OCI-LY3 (cell line): ENCODE measurements around the gene NEU1.
A peak's percentile ranks its signal among the peaks of the same experiment; 100 is the strongest.
"Not testable (repeated sequence)": the region's sequence is repeated elsewhere in the genome, so short reads cannot be mapped to it uniquely, and the experiment has no call there.

Source experiments
- H2AFZ ChIP-seq: fragments of 200-600, 300-600 bp; shearing (Covaris generic); 2 replicates; pipeline ENCODE4 v1.6.0; 2014; ENCODE audit warnings: antibody characterized with exemption, low read depth, low read length
- H3K27ac ChIP-seq: fragments of 200-600, 300-600 bp; sonication (generic); 2 replicates; pipeline ENCODE4 v1.5.1; 2014; ENCODE audit warnings: mild to moderate bottlenecking, low read length, moderate library complexity, mixed read lengths
- H3K27me3 ChIP-seq: fragments of 200-600, 300-600 bp; sonication (generic); 2 replicates; pipeline ENCODE4 v1.6.1; 2014; ENCODE audit warnings: low read depth, low read length, mixed read lengths
- H3K36me3 ChIP-seq: fragments of 200-600, 300-600 bp; sonication (generic); replicated peaks from 2 replicates; pipeline ENCODE3; 2014; ENCODE audit warnings: low read depth, low read length, mixed read lengths
- H3K4me1 ChIP-seq: fragments of 300-600, 200-600 bp; sonication (generic); 2 replicates; pipeline ENCODE4 v1.6.1; 2014; ENCODE audit warnings: low read length, mixed read lengths
- H3K4me2 ChIP-seq: fragments of 200-600, 300-600 bp; sonication (generic); 2 replicates; pipeline ENCODE4 v1.6.1; 2014; ENCODE audit warnings: low read length, mixed read lengths
- H3K4me3 ChIP-seq: fragments of 300-600, 200-600 bp; sonication (generic); 2 replicates; pipeline ENCODE4 v1.5.1; 2014; ENCODE audit warnings: antibody characterized with exemption, mild to moderate bottlenecking, low read length, moderate library complexity
- H3K79me2 ChIP-seq: fragments of 300-600, 200-600 bp; shearing (Covaris generic); 2 replicates; pipeline ENCODE4 v1.6.1; 2014; ENCODE audit warnings: mild to moderate bottlenecking, low read length, mixed read lengths
- H3K9ac ChIP-seq: fragments of 300-600, 200-600 bp; shearing (Covaris generic); 2 replicates; pipeline ENCODE4 v1.6.0; 2014; ENCODE audit warnings: mild to moderate bottlenecking, low read length, moderate library complexity
- H3K9me3 ChIP-seq: fragments of 200-600, 300-600 bp; shearing (Covaris generic); 2 replicates; pipeline ENCODE4 v1.6.1; 2014; ENCODE audit warnings: low read length, mixed read lengths; ENCODE audit not compliant: insufficient read depth
- H4K20me1 ChIP-seq: fragments of 200-600, 300-600 bp; sonication (generic); 2 replicates; pipeline ENCODE4 v1.6.1; 2016; ENCODE audit warnings: low read length, mixed read lengths; ENCODE audit not compliant: insufficient read depth
- CTCF ChIP-seq: fragments of 200-600, 300-600 bp; sonication (generic); IDR thresholded peaks from 2 replicates; pipeline ENCODE4 v1.5.1; 2014; ENCODE audit warnings: antibody characterized with exemption, low read length, low read depth
- EZH2phosphoT487 ChIP-seq: fragments of 200-600 bp; shearing (Covaris generic); IDR thresholded peaks from 2 replicates; pipeline ENCODE4 v1.6.1; 2018; ENCODE audit warnings: antibody characterized with exemption, mixed run types, low read depth

The NEU1 gene

GRCh38 chr6:31870385-31870921 is 7.8 kb upstream of the NEU1 start:
- Histone ChIP-seq H3K9me3 (no peaks in the 10 kb centered on the region), H3K4me1 (no peaks in the 10 kb centered on the region), H2AFZ (no peak overlapping the region), H3K27me3 (no peaks in the 10 kb centered on the region), H3K27ac (no peak overlapping the region), H3K4me2 (no peak overlapping the region), H4K20me1 (no peaks in the 10 kb centered on the region), H3K36me3 (no peaks in the 10 kb centered on the region), H3K9ac (no peak overlapping the region), H3K4me3 (no peak overlapping the region), H3K79me2 (no peaks in the 10 kb centered on the region)
- TF ChIP-seq EZH2phosphoT487 = no peak
- TF ChIP-seq CTCF = peak; percentile 5; the same call in 1 of the 2 replicates

GRCh38 chr6:31869343-31869742 is 6.7 kb upstream of the NEU1 start:
- H3K4me2 ChIP-seq = no peak overlapping the region
- H3K36me3 ChIP-seq = no peaks in the 10 kb centered on the region
- H3K27ac ChIP-seq = no peak overlapping the region
- H3K4me1 ChIP-seq = no peaks in the 10 kb centered on the region
- no peak overlapping the region for H2AFZ ChIP-seq
- H3K27me3 ChIP-seq = no peaks in the 10 kb centered on the region
- no peak overlapping the region for H3K9ac ChIP-seq
- no peaks in the 10 kb centered on the region for H4K20me1 ChIP-seq
- H3K4me3 ChIP-seq = no peak overlapping the region
- H3K9me3 ChIP-seq = no peaks in the 10 kb centered on the region
- H3K79me2 ChIP-seq = no peaks in the 10 kb centered on the region
- TF ChIP-seq EZH2phosphoT487 (no peak), CTCF (no peak)

- H3K4me1 ChIP-seq, H3K79me2 ChIP-seq, H3K36me3 ChIP-seq, H3K9me3 ChIP-seq, H3K4me2 ChIP-seq, H4K20me1 ChIP-seq, H3K27ac ChIP-seq, H3K9ac ChIP-seq, H2AFZ ChIP-seq, H3K27me3 ChIP-seq, H3K4me3 ChIP-seq: not testable (repeated sequence)
Measured at GRCh38 chr6:31868658-31868971, 6.0 kb upstream of the NEU1 start.

GRCh38 chr6:31865205-31866118 is 2.8 kb upstream of the NEU1 start:
- H3K27ac ChIP-seq = no peak overlapping the region
- no peaks in the 10 kb centered on the region for H3K36me3 ChIP-seq
- H2AFZ ChIP-seq = no peak overlapping the region
- H3K4me1 ChIP-seq = peaks cover 5% of the 10 kb centered on the region
- H3K27me3 ChIP-seq = no peaks in the 10 kb centered on the region
- H3K9ac ChIP-seq = no peak overlapping the region
- no peaks in the 10 kb centered on the region for H3K9me3 ChIP-seq
- no peak for TF ChIP-seq CTCF
- TF ChIP-seq EZH2phosphoT487 = no peak
- H3K79me2 ChIP-seq = peaks cover 6% of the 10 kb centered on the region
- H3K4me2 ChIP-seq = no peak overlapping the region
- no peak overlapping the region for H3K4me3 ChIP-seq
- H4K20me1 ChIP-seq = no peaks in the 10 kb centered on the region
